ENCODE data around the gene LRRC74B.
"Not testable (repeated sequence)": the region's sequence is repeated elsewhere in the genome, so short reads cannot be mapped to it uniquely, and the experiment has no call there.

- not testable (repeated sequence) for TF ChIP-seq CTCF (IDR thresholded peaks at IDR 0.05; ENCODE audit: low read depth, low read length); POLR2A (IDR thresholded peaks at IDR 0.05; ENCODE audit: extremely low read depth, insufficient read length); MYC (IDR thresholded peaks at IDR 0.05; ENCODE audit: low read depth, low read length); MAX (IDR thresholded peaks at IDR 0.05; ENCODE audit: low read depth, low read length)
Observed at GRCh38 chr22:21060363-21060762, 14.6 kb downstream of the LRRC74B start.
